Islet of Langerhans (tissue), 1 donor: ENCODE results near the gene TNC.

Source experiments
- FAIRE-seq: peaks from one replicate; lab custom pipeline; 2011; peaks lifted over from hg19 to GRCh38; lab: Jason Lieb, UNC

TNC gene

GRCh38 chr9:115117999-115118878 lies at the start of gene TNC:
Gene TNC (minus strand): TSS chr9:115118157. CDS start chr9:115091018, 27,139 bp downstream.
- no peak for FAIRE-seq

GRCh38 chr9:115167175-115167574 lies 49.2 kb upstream of the TNC start:
- FAIRE-seq: no peak

GRCh38 chr9:115165233-115165632 lies 47.3 kb upstream of the TNC start:
- no peak for FAIRE-seq

GRCh38 chr9:115164511-115164974 lies 46.6 kb upstream of the TNC start:
- no peak for FAIRE-seq

- FAIRE-seq: no peak
Measured at GRCh38 chr9:115162946-115163345, 45.0 kb upstream of the TNC start.

- FAIRE-seq: no peak
Measured at GRCh38 chr9:115161446-115161845, 43.5 kb upstream of the TNC start.

- no peak for FAIRE-seq
Measured at GRCh38 chr9:115158661-115159481, 40.9 kb upstream of the TNC start.

GRCh38 chr9:115157245-115157674 lies 39.3 kb upstream of the TNC start:
- FAIRE-seq: no peak

GRCh38 chr9:115155037-115155436 lies 37.1 kb upstream of the TNC start:
- no peak for FAIRE-seq

GRCh38 chr9:115154617-115155016 lies 36.7 kb upstream of the TNC start:
- FAIRE-seq: no peak

GRCh38 chr9:115152281-115152820 lies 34.4 kb upstream of the TNC start:
- no peak for FAIRE-seq

- no peak for FAIRE-seq
Measured at GRCh38 chr9:115148721-115149120, 30.8 kb upstream of the TNC start.

GRCh38 chr9:115146581-115147021 lies 28.6 kb upstream of the TNC start:
- FAIRE-seq: no peak

- FAIRE-seq: no peak
Measured at GRCh38 chr9:115144706-115145105, 26.7 kb upstream of the TNC start.

GRCh38 chr9:115143689-115144088 lies 25.7 kb upstream of the TNC start:
- no peak for FAIRE-seq

GRCh38 chr9:115142517-115143270 lies 24.7 kb upstream of the TNC start:
- no peak for FAIRE-seq

GRCh38 chr9:115142090-115142489 lies 24.1 kb upstream of the TNC start:
- FAIRE-seq: no peak

GRCh38 chr9:115141612-115142011 lies 23.7 kb upstream of the TNC start:
- no peak for FAIRE-seq

GRCh38 chr9:115138151-115138550 lies 20.2 kb upstream of the TNC start:
- no peak for FAIRE-seq

- no peak for FAIRE-seq
Measured at GRCh38 chr9:115137526-115137925, 19.6 kb upstream of the TNC start.

GRCh38 chr9:115135821-115136778 lies 18.1 kb upstream of the TNC start:
- FAIRE-seq: no peak
